CD4-positive, alpha-beta T cell (primary cell): ENCODE results near the gene ANKS1B. TPM values are rescaled to one million over a fixed set of nuclear protein-coding genes. Genes with fewer than 3 reads are reported as not detected.
"Not testable (repeated sequence)": the region's sequence is repeated elsewhere in the genome, so short reads cannot be mapped to it uniquely, and the experiment has no call there.

Experiments
- ATAC-seq: fragments of 200-7000 bp; cut with Tn5 transposase; one replicate; pipeline ENCODE4 v1.10.0; 2022; ENCODE audit warnings: mild to moderate bottlenecking; ENCODE audit not compliant: poor library complexity
- CTCF ChIA-PET: fragments of 350-600 bp; sonication (Branson Sonifier 250); formaldehyde crosslinking; loops from one replicate; lab custom pipeline; 2021; ENCODE audit warnings: antibody characterized with exemption, inconsistent platforms; lab: Charles Lee
- POLR2A ChIA-PET: fragments of 350-600 bp; sonication (Branson Sonifier 250); formaldehyde crosslinking; loops from one replicate; lab custom pipeline; 2021; ENCODE audit warnings: antibody characterized with exemption, inconsistent platforms; lab: Charles Lee
- DNase-seq, 14 experiments: peaks; one replicate each; pipeline ENCODE4 v3.0.0-alpha.2; 2013 to 2020; ENCODE audit warnings: mixed read lengths in 2 of 14
- H3K27ac ChIP-seq, 2 donors: one replicate each; pipeline versions ENCODE4 v1.5.1 to v1.7.0; 2013; ENCODE audit warnings: low read length in 2 of 2, low read depth in 1 of 2, mild to moderate bottlenecking in 1 of 2
- H3K27me3 ChIP-seq, 2 experiments: 1 replicate in 1 of 2; 2 replicates in 1 of 2; pipeline versions ENCODE4 v1.6.1 to v1.7.0; 2013; ENCODE audit warnings: low read length in 2 of 2, control low read depth in 1 of 2, mild to moderate bottlenecking in 1 of 2, moderate library complexity in 1 of 2; ENCODE audit not compliant: insufficient read depth in 2 of 2, control insufficient read depth in 1 of 2
- H3K36me3 ChIP-seq: one replicate; pipeline ENCODE4 v1.6.1; 2013; ENCODE audit warnings: low read length, control low read depth; ENCODE audit not compliant: insufficient read depth
- H3K4me1 ChIP-seq: one replicate; pipeline ENCODE4 v1.6.1; 2013; ENCODE audit warnings: low read length, control low read depth; ENCODE audit not compliant: insufficient read depth
- H3K4me3 ChIP-seq: one replicate; pipeline ENCODE4 v1.5.1; 2013; ENCODE audit warnings: mild to moderate bottlenecking, low read length, moderate library complexity
- H3K9me3 ChIP-seq, 2 experiments: 1 replicate in 1 of 2; 2 replicates in 1 of 2; pipeline versions ENCODE4 v1.6.1 to v1.7.0; 2013; ENCODE audit warnings: low read length in 2 of 2, mild to moderate bottlenecking in 2 of 2, control low read depth in 1 of 2, moderate library complexity in 1 of 2; ENCODE audit not compliant: control insufficient read depth in 1 of 2, insufficient read depth in 1 of 2
- H3K27ac Mint-ChIP-seq: one replicate; pipeline ENCODE4 v1.8.0; 2020; ENCODE audit warnings: mixed read lengths
- H3K27me3 Mint-ChIP-seq: one replicate; pipeline ENCODE4 v1.8.0; 2021; ENCODE audit warnings: mixed read lengths
- H3K36me3 Mint-ChIP-seq: one replicate; pipeline ENCODE4 v1.8.0; 2021; ENCODE audit warnings: low read depth, mixed read lengths
- H3K4me1 Mint-ChIP-seq: one replicate; pipeline ENCODE4 v1.8.0; 2021; ENCODE audit warnings: low read depth, mixed read lengths
- H3K4me3 Mint-ChIP-seq: one replicate; pipeline ENCODE4 v1.8.0; 2020; ENCODE audit warnings: mild to moderate bottlenecking, mixed read lengths
- H3K9me3 Mint-ChIP-seq: one replicate; pipeline ENCODE4 v1.8.0; 2020; ENCODE audit warnings: mixed read lengths
- intact Hi-C, 2 experiments: fragments of 100-400 bp; cut with DNase I in 1 of 2; cut with micrococcal nuclease in 1 of 2; formaldehyde crosslinking; loops; one replicate each; pipeline versions ENCODE4 v1.15.1 to v1.9.0; 2023 to 2025; cut with DNase I, micrococcal nuclease
- total RNA-seq, 174 experiments: library from RNA in 2 of 174; stranded (reverse) in 2 of 174; gene quantifications; one replicate each; pipeline ENCODE4 v1.2.3 and lab custom pipeline; 2021 to 2026
- TF ChIP-seq, protein P1 (sequence below): fragments of 200-600 bp; IDR thresholded peaks from one replicate; pipeline ENCODE4 v1.8.0; 2022; ENCODE audit warnings: antibody characterized with exemption, mild to moderate bottlenecking

ANKS1B gene
- total RNA-seq, 2 experiments from 2014 or later: 0.16 to 1.1 TPM

DNA sequence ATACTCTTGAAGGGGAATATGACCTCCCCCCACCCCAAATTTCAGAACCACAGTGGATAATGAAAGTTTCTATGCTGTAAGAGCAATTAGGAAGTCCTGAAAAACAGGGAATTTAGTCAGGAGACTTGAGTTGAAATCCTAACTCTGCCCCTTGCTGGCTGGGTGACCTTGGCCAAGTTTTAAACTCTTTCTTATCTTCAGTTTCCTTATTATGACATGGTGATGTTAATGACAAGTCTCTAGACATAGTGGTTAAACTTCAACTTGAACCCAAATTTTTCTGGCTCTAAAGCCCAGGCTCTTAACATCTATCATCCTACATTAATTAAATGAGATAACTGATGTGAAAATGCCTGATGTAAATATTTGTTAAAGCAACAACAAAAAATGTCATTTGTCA, 1013.8 kb downstream of the ANKS1B start:
- intact Hi-C loops: no loop called here
- Histone ChIP-seq H3K4me3 (no peak overlapping the region), H3K36me3 (no peaks in the 10 kb centered on the region), H3K27me3 (no peaks in the 10 kb centered on the region), H3K27ac (no peak overlapping the region), H3K9me3 (no peaks in the 10 kb centered on the region), H3K4me1 (no peaks in the 10 kb centered on the region)
- no peak for ATAC-seq
- Mint-ChIP-seq H3K36me3 (no peaks in the 10 kb centered on the region), H3K27ac (no peak overlapping the region), H3K4me3 (no peak overlapping the region), H3K27me3 (peaks cover 7% of the 10 kb centered on the region), H3K9me3 (no peaks in the 10 kb centered on the region), H3K4me1 (no peaks in the 10 kb centered on the region)
- CTCF ChIA-PET: no interaction called here
- POLR2A ChIA-PET: no interaction called here
- TF ChIP-seq, protein P1, sequence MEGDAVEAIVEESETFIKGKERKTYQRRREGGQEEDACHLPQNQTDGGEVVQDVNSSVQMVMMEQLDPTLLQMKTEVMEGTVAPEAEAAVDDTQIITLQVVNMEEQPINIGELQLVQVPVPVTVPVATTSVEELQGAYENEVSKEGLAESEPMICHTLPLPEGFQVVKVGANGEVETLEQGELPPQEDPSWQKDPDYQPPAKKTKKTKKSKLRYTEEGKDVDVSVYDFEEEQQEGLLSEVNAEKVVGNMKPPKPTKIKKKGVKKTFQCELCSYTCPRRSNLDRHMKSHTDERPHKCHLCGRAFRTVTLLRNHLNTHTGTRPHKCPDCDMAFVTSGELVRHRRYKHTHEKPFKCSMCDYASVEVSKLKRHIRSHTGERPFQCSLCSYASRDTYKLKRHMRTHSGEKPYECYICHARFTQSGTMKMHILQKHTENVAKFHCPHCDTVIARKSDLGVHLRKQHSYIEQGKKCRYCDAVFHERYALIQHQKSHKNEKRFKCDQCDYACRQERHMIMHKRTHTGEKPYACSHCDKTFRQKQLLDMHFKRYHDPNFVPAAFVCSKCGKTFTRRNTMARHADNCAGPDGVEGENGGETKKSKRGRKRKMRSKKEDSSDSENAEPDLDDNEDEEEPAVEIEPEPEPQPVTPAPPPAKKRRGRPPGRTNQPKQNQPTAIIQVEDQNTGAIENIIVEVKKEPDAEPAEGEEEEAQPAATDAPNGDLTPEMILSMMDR: no peak
- no peak for DNase-seq

DNA sequence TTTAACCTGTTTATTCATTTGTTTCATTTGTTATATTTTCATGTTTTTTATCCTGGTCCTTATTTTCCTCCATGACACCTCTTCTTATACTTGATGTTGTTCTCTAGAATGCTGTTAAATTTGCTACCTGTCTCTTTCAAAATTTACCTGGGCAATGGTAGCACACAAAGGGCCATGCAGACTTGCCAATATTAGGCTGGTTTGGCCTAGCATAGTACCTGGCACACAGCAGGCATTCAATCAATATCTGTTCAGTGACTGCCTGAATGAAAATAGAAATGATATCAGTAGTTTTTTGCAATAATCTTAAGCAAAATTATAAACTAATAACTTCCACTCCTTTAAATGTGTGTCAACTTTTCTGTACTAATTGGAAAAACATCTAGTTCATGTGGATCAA, 1014.5 kb downstream of the ANKS1B start:
- intact Hi-C loops: no loop called here
- POLR2A ChIA-PET: no interaction called here
- no peaks in the 10 kb centered on the region for H3K27me3 Mint-ChIP-seq

DNA sequence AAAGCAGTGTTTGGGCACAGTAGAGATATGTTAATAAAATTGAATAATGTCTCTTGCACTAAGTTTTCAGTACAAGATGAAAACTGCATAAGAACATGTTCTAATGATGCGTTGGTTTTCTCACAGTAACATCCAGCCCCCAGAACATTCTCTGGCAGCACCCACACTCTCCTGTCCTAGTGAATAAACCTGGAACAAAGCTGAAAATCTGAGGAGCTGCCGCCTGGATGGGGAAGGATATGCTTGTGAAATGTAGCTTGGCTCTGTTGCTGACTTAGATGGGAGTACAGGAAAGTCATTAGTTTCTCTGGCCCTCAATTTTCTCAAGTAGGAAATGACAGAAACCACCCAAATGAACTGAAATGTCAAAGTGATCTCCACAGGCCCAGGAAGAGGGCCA, 1015.8 kb downstream of the ANKS1B start:
- Mint-ChIP-seq H3K27ac (no peak overlapping the region), H3K36me3 (no peaks in the 10 kb centered on the region), H3K27me3 (no peaks in the 10 kb centered on the region), H3K4me3 (no peak overlapping the region), H3K4me1 (no peaks in the 10 kb centered on the region), H3K9me3 (no peaks in the 10 kb centered on the region)
- no peak for ATAC-seq
- Histone ChIP-seq H3K9me3 (no peaks in the 10 kb centered on the region), H3K27ac (no peak overlapping the region), H3K4me1 (no peaks in the 10 kb centered on the region), H3K36me3 (no peaks in the 10 kb centered on the region), H3K4me3 (no peak overlapping the region), H3K27me3 (no peaks in the 10 kb centered on the region)
- ChIA-PET CTCF (no interaction called here), POLR2A (no interaction called here)
- TF ChIP-seq, protein P1: no peak
- intact Hi-C loops: no loop called here
- DNase-seq: no peak

More for the DNA sequence above, 1014.5 kb downstream of the ANKS1B start:
- no peaks in the 10 kb centered on the region for H3K36me3 Mint-ChIP-seq
- ATAC-seq (no peak), DNase-seq (no peak)
- H3K9me3 ChIP-seq: no peaks in the 10 kb centered on the region
- no peak overlapping the region for H3K27ac Mint-ChIP-seq
- H3K4me1 ChIP-seq: no peaks in the 10 kb centered on the region
- H3K27me3 ChIP-seq: no peaks in the 10 kb centered on the region
- H3K4me3 Mint-ChIP-seq: no peak overlapping the region
- no peaks in the 10 kb centered on the region for H3K4me1 Mint-ChIP-seq
- H3K36me3 ChIP-seq: no peaks in the 10 kb centered on the region
- H3K9me3 Mint-ChIP-seq: no peaks in the 10 kb centered on the region
- CTCF ChIA-PET: no interaction called here
- TF ChIP-seq, protein P1: no peak
- no peak overlapping the region for H3K27ac ChIP-seq
- no peak overlapping the region for H3K4me3 ChIP-seq

DNA sequence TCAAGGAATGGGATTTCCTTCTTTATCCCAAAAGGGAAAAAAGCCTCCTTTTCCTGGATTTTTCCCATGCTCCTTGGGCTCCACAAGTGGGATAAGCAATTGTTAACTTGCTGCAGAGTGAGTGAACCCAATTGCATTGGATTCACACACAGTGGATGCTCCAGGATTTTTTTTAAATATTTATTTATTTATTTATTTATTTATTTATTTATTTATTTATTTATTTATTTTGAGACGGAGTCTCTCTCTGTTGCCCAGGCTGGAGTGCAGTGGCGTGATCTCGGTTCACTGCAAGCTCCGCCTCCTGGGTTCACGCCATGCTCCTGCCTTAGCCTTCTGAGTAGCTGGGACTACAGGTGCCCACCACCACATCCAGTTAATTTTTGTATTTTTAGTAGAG, 1027.6 kb downstream of the ANKS1B start:
- DNase-seq, H3K36me3 ChIP-seq, H3K9me3 ChIP-seq, H3K9me3 Mint-ChIP-seq, H3K4me1 Mint-ChIP-seq, POLR2A ChIA-PET, H3K27me3 ChIP-seq, H3K27ac Mint-ChIP-seq, H3K27ac ChIP-seq, H3K4me3 Mint-ChIP-seq, intact Hi-C loops, H3K36me3 Mint-ChIP-seq, ATAC-seq, H3K4me3 ChIP-seq, H3K4me1 ChIP-seq: not testable (repeated sequence)
- CTCF ChIA-PET: interaction anchor here (0.7 kb wide), 1 partner anchor 27 kb away, joined by 4 read pairs; no protein-coding TSS in a partner anchor
- H3K27me3 Mint-ChIP-seq: peaks cover 21% of the 10 kb centered on the region
